K562 (cell line): Measurements from ENCODE around the gene SLC16A2. TPM values are rescaled to one million over a fixed set of nuclear protein-coding genes. Genes with fewer than 3 reads are reported as not detected.

Experiments used
- ATAC-seq: fragments of 200-7000 bp; cut with Tn5 transposase; 3 replicates; pipeline ENCODE4 v1.9.1; 2020; ENCODE audit warnings: moderate library complexity
- BruUV-seq: library from RNA; stranded (reverse); fragments of 400-500 nt; replicated peaks from 2 replicates; lab custom pipeline; 2021; lab: Mats Ljungman, UMichigan
- CTCF ChIA-PET: fragments of 300-600 bp; formaldehyde crosslinking; extraction: SDS; loops from one replicate; lab custom pipeline; 2021; ENCODE audit warnings: low intra/inter-chr PET ratio; lab: Yijun Ruan, JAX
- POLR2A ChIA-PET: fragments of 300-600, 350-650 bp; sonication (Branson Sonifier 250); formaldehyde crosslinking; extraction: SDS; loops from one replicate; lab custom pipeline; 2021; ENCODE audit warnings: antibody characterized with exemption, inconsistent platforms; lab: Yijun Ruan, JAX
- DNase-seq, 4 experiments: peaks; one replicate each; pipeline versions ENCODE4 v3.0.0 to v3.0.0-alpha.2; 2011 to 2018; ENCODE audit warnings: low spot score in 3 of 4, mixed read lengths in 3 of 4; ENCODE audit errors: extremely low read depth in 1 of 4
- FAIRE-seq: peaks from 2 replicates; lab custom pipeline; 2011; peaks lifted over from hg19 to GRCh38; lab: Jason Lieb, UNC
- H2AFZ ChIP-seq: 2 replicates; pipeline ENCODE4 v1.6.0; 2011; ENCODE audit warnings: low read depth, low read length, control low read depth, inconsistent platforms
- H3K27ac ChIP-seq: fragments of 200-600 bp; 3 replicates; pipeline ENCODE4 v1.8.0; 2011; ENCODE audit warnings: low read depth, mild to moderate bottlenecking, control low read depth, inconsistent platforms, low read length, moderate library complexity, mixed read lengths; ENCODE audit errors: extremely low read depth
- H3K27me3 ChIP-seq, 2 experiments: fragments of 300-600 bp in 1 of 2; 2 replicates in 1 of 2; 3 replicates in 1 of 2; pipeline versions ENCODE4 v1.6.0 to v1.8.0; 2011; ENCODE audit warnings: inconsistent platforms in 2 of 2, low read length in 2 of 2, mild to moderate bottlenecking in 1 of 2, mixed read lengths in 1 of 2, moderate library complexity in 1 of 2; ENCODE audit not compliant: control insufficient read depth in 2 of 2, insufficient read depth in 2 of 2
- H3K36me3 ChIP-seq: fragments of 300-600 bp; 3 replicates; pipeline ENCODE4 v1.8.0; 2011; ENCODE audit warnings: mild to moderate bottlenecking, low read length, inconsistent platforms; ENCODE audit not compliant: control insufficient read depth, insufficient read depth
- H3K4me1 ChIP-seq, 2 experiments: fragments of 200-600 bp in 1 of 2; replicated peaks in 1 of 2; 2 replicates in 1 of 2; 3 replicates in 1 of 2; pipeline versions ENCODE4 v1.5.1 to v1.8.0; 2011; ENCODE audit warnings: inconsistent platforms in 2 of 2, low read length in 2 of 2, mild to moderate bottlenecking in 1 of 2, mixed read lengths in 1 of 2, moderate library complexity in 1 of 2; ENCODE audit not compliant: control insufficient read depth in 2 of 2, insufficient read depth in 2 of 2
- H3K4me2 ChIP-seq: 2 replicates; pipeline ENCODE4 v1.6.1; 2011; ENCODE audit warnings: low read length, control low read depth, inconsistent platforms, mixed read lengths; ENCODE audit not compliant: insufficient read depth
- H3K4me3 ChIP-seq: fragments of 200-600 bp; sonication (generic), shearing (Covaris generic); 2 replicates; pipeline ENCODE4 v1.5.1; 2016; ENCODE audit warnings: control low read depth, inconsistent platforms
- H3K79me2 ChIP-seq: fragments of 200-600 bp; 3 replicates; pipeline ENCODE4 v1.8.0; 2011; ENCODE audit warnings: low read length, inconsistent platforms; ENCODE audit not compliant: control insufficient read depth, insufficient read depth
- H3K9ac ChIP-seq, 2 experiments: 2 replicates each; pipeline versions ENCODE4 v1.6.0 to v1.6.1; 2011; ENCODE audit warnings: low read depth in 2 of 2, low read length in 2 of 2, control low read depth in 1 of 2, inconsistent platforms in 1 of 2, mild to moderate bottlenecking in 1 of 2, mixed read lengths in 1 of 2; ENCODE audit not compliant: insufficient read depth in 1 of 2
- H3K9me1 ChIP-seq: one replicate; pipeline ENCODE4 v1.6.0; 2011; ENCODE audit warnings: inconsistent platforms, mild to moderate bottlenecking, low read length, moderate library complexity; ENCODE audit not compliant: control insufficient read depth, insufficient read depth
- H3K9me3 ChIP-seq: replicated peaks from 2 replicates; pipeline ENCODE4 v1.5.1; 2011; ENCODE audit warnings: low read depth, low read length, inconsistent platforms; ENCODE audit not compliant: control insufficient read depth, insufficient read depth
- H4K20me1 ChIP-seq: replicated peaks from 2 replicates; pipeline ENCODE4 v1.6.1; 2011; ENCODE audit warnings: low read length, inconsistent platforms, mixed read lengths; ENCODE audit not compliant: control insufficient read depth, insufficient read depth
- CSDE1 ChIP-seq, 2 experiments: fragments of 450-650 bp; IDR thresholded peaks; 2 replicates each; pipeline ENCODE4 v1.6.1; 2016; ENCODE audit warnings: mild to moderate bottlenecking in 1 of 2
- TARDBP ChIP-seq: fragments of 450-650 bp; IDR thresholded peaks from 2 replicates; pipeline ENCODE4 v1.6.1; 2016
- ZFPM2 ChIP-seq: fragments of 250-450 bp; sonication (Bioruptor Pico); IDR thresholded peaks from 2 replicates; pipeline ENCODE4 v1.5.1; 2022; ENCODE audit warnings: mild to moderate bottlenecking
- ZNF589 ChIP-seq: fragments of 200-800 bp; sonication (Bioruptor generic); IDR thresholded peaks from 2 replicates; pipeline ENCODE4 v1.6.1; 2016; ENCODE audit warnings: low read depth, missing genetic modification characterization, missing compliant biosample characterization
- WGBS: fragments of 100-300 bp; shearing (Covaris generic); methylation state at CpG from one replicate; pipeline ENCODE4 v1.1.6; 2016; ENCODE audit warnings: low coverage, mixed read lengths; ENCODE audit not compliant: insufficient coverage; ENCODE audit errors: missing lambda C conversion rate; 5-methylcytosine and 5-hydroxymethylcytosine counted together
- in situ Hi-C: fragments of 300-500 bp; cut with MboI; formaldehyde crosslinking; loops from 4 replicates; pipeline ENCODE4 v1.15.0; 2018; ENCODE audit warnings: inconsistent platforms, mixed read lengths
- intact Hi-C: fragments of 100-400 bp; cut with micrococcal nuclease; formaldehyde crosslinking; loops from 2 replicates; pipeline ENCODE4 v1.14.2; 2022
- polyA plus RNA-seq, 8 experiments: library from polyadenylated mRNA; depleted of rRNA in 4 of 8; stranded (reverse) in 5 of 8; unstranded in 3 of 8; fragments of >200 nt; fragmentation: Nextera tagmentation in 2 of 8; fragmentation: Illumina TruSeq in 1 of 8; extraction: Ambion mirVana in 2 of 8; extraction: Trizol in 1 of 8; gene quantifications; 2 replicates each; pipeline versions ENCODE4 v1.2.1 to v1.2.3, GENCODE V29; 2011 to 2014; ENCODE audit warnings: inconsistent platforms in 1 of 8, missing spikeins in 1 of 8
- total RNA-seq, 7 experiments: library from RNA; depleted of rRNA in 6 of 7; stranded (reverse); fragments of >200 nt in 6 of 7; fragmentation: Illumina TruSeq in 2 of 7; extraction: Trizol in 2 of 7; gene quantifications; 2 replicates each; pipeline versions ENCODE4 v1.2.1 to v1.2.3, GENCODE V29; 2011 to 2021; ENCODE audit warnings: low replicate concordance in 1 of 7
- TF ChIP-seq, protein P1 (sequence below): sonication (generic); formaldehyde crosslinking; IDR thresholded peaks from 2 replicates; pipeline ENCODE4 v1.8.0; 2022; ENCODE audit warnings: missing genetic modification reagents, mild to moderate bottlenecking, borderline replicate concordance
- TF ChIP-seq, protein P2 (sequence below): sonication (generic); formaldehyde crosslinking; IDR thresholded peaks from 2 replicates; pipeline ENCODE4 v1.9.0; 2022; ENCODE audit warnings: mild to moderate bottlenecking, missing genetic modification reagents

SLC16A2 gene
- total and polyA plus RNA-seq, 9 of the 15 experiments (the other 6 are each of a cell fraction or from before 2014, with no cell fraction given): 0.07 TPM; not detected in 8

- Histone ChIP-seq H3K4me1 (peaks cover 0 to 5% of the 10 kb centered on the region in 2 experiments; a peak in 1 of 5 replicates), H3K9me3 (no peaks in the 10 kb centered on the region), H3K9ac (no peak overlapping the region), H3K79me2 (no peaks in the 10 kb centered on the region), H4K20me1 (no peaks in the 10 kb centered on the region), H3K9me1 (no peaks in the 10 kb centered on the region), H3K27ac (no peak overlapping the region), H3K4me2 (no peak overlapping the region), H3K36me3 (no peaks in the 10 kb centered on the region), H3K27me3 (peaks cover 0 to 13% of the 10 kb centered on the region in 2 experiments; a peak in 2 of 5 replicates), H2AFZ (no peak overlapping the region), H3K4me3 (no peak overlapping the region)
- TF ChIP-seq ZNF589 (CRISPR knock-in tag) (no peak), ZFPM2 (no peak), CSDE1 (IDR thresholded peaks at IDR 0.05) (no peak), TARDBP (no peak)
- TF ChIP-seq, protein P1, sequence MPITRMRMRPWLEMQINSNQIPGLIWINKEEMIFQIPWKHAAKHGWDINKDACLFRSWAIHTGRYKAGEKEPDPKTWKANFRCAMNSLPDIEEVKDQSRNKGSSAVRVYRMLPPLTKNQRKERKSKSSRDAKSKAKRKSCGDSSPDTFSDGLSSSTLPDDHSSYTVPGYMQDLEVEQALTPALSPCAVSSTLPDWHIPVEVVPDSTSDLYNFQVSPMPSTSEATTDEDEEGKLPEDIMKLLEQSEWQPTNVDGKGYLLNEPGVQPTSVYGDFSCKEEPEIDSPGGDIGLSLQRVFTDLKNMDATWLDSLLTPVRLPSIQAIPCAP (CRISPR knock-in tag): no peak
- TF ChIP-seq, protein P2, sequence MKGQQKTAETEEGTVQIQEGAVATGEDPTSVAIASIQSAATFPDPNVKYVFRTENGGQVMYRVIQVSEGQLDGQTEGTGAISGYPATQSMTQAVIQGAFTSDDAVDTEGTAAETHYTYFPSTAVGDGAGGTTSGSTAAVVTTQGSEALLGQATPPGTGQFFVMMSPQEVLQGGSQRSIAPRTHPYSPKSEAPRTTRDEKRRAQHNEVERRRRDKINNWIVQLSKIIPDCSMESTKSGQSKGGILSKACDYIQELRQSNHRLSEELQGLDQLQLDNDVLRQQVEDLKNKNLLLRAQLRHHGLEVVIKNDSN: no peak
- DNase-seq: no peak
- ATAC-seq: no peak
- POLR2A ChIA-PET: no interaction called here
- intact Hi-C loops: no loop called here
- 0% methylated on average over 2 of the region's 2 CpGs for WGBS
- BruUV-seq: no TSS peak
- in situ Hi-C loops: no loop called here
- no peak for FAIRE-seq
- CTCF ChIA-PET: no interaction called here
These were observed 4.8 kb downstream of the SLC16A2 start for GRCh38 chrX:74426071-74426470.
